OCI-LY1 (cell line): ENCODE measurements around the gene FLT3.
"Not testable (repeated sequence)": the region's sequence is repeated elsewhere in the genome, so short reads cannot be mapped to it uniquely, and the experiment has no call there.

Experiments used
- H2AFZ ChIP-seq: fragments of 200-600 bp; sonication (generic), shearing (Covaris generic); 2 replicates; pipeline ENCODE4 v1.6.0; 2014; ENCODE audit warnings: antibody characterized with exemption, mild to moderate bottlenecking, low read length
- H3F3A ChIP-seq: fragments of 200-600 bp; sonication (generic), shearing (Covaris generic); 2 replicates; pipeline ENCODE4 v1.6.0; 2014; ENCODE audit warnings: mild to moderate bottlenecking, antibody characterized with exemption, low read length, moderate library complexity; ENCODE audit not compliant: insufficient read depth
- H3K27ac ChIP-seq: fragments of 200-600 bp; sonication (generic); 2 replicates; pipeline ENCODE4 v1.5.1; 2014; ENCODE audit warnings: low read length, mixed run types, mild to moderate bottlenecking, low read depth; ENCODE audit not compliant: poor library complexity, severe bottlenecking
- H3K27me3 ChIP-seq: fragments of 200-600 bp; sonication (generic); 2 replicates; pipeline ENCODE4 v1.6.0; 2014; ENCODE audit warnings: antibody characterized with exemption, mild to moderate bottlenecking, low read length, moderate library complexity; ENCODE audit not compliant: insufficient read depth
- H3K36me3 ChIP-seq: fragments of 200-600 bp; sonication (generic); 2 replicates; pipeline ENCODE4 v1.6.1; 2014; ENCODE audit warnings: mild to moderate bottlenecking, antibody characterized with exemption, low read length, moderate library complexity, mixed read lengths; ENCODE audit not compliant: insufficient read depth
- H3K4me1 ChIP-seq: fragments of 200-600 bp; sonication (generic); 2 replicates; pipeline ENCODE4 v1.5.1; 2014; ENCODE audit warnings: mild to moderate bottlenecking, low read length, moderate library complexity; ENCODE audit not compliant: insufficient read depth, severe bottlenecking
- H3K4me2 ChIP-seq: fragments of 200-600 bp; sonication (generic), shearing (Covaris generic); 2 replicates; pipeline ENCODE4 v1.6.1; 2014; ENCODE audit warnings: low read length
- H3K4me3 ChIP-seq: fragments of 200-600 bp; sonication (generic); 2 replicates; pipeline ENCODE4 v1.5.1; 2014; ENCODE audit warnings: low read length, low read depth, mild to moderate bottlenecking, mixed read lengths; ENCODE audit not compliant: poor library complexity, severe bottlenecking
- H3K79me2 ChIP-seq: fragments of 200-600 bp; shearing (Covaris generic); 2 replicates; pipeline ENCODE4 v1.6.1; 2016; ENCODE audit warnings: mixed run types, low read length, mixed read lengths; ENCODE audit not compliant: insufficient read depth
- H3K9ac ChIP-seq: fragments of 200-600 bp; sonication (generic), shearing (Covaris generic); 2 replicates; pipeline ENCODE4 v1.6.1; 2014; ENCODE audit warnings: mild to moderate bottlenecking, low read length, mixed read lengths
- H3K9me2 ChIP-seq: fragments of 200-600 bp; sonication (generic), shearing (Covaris generic); 2 replicates; pipeline ENCODE4 v1.6.1; 2014; ENCODE audit warnings: low read depth, mild to moderate bottlenecking, low read length, mixed read lengths
- H3K9me3 ChIP-seq: fragments of 200-600 bp; shearing (Covaris generic); 2 replicates; pipeline ENCODE4 v1.6.1; 2014; ENCODE audit warnings: low read length, mixed read lengths
- H4K20me1 ChIP-seq: fragments of 200-600 bp; sonication (generic), shearing (Covaris generic); 2 replicates; pipeline ENCODE4 v1.6.0; 2016; ENCODE audit warnings: mild to moderate bottlenecking, low read length; ENCODE audit not compliant: insufficient read depth
- EZH2 ChIP-seq: fragments of 200-600 bp; sonication (generic), shearing (Covaris generic); IDR thresholded peaks from 2 replicates; pipeline ENCODE4 v1.8.0; 2017; ENCODE audit warnings: borderline replicate concordance, mixed run types, mild to moderate bottlenecking, antibody characterized with exemption, low read length, moderate library complexity, mixed read lengths
- TF ChIP-seq, protein P1 (sequence below): fragments of 200-600 bp; sonication (generic), shearing (Covaris generic); IDR thresholded peaks from 2 replicates; pipeline ENCODE4 v1.5.1; 2017; ENCODE audit warnings: mild to moderate bottlenecking, antibody characterized with exemption, low read length, moderate library complexity, mixed read lengths

Gene FLT3

GRCh38 chr13:28033894-28034655, 66.3 kb downstream of the FLT3 start:
- Histone ChIP-seq H3K36me3 (no peaks in the 10 kb centered on the region), H3K27ac (no peak overlapping the region), H3K9me3 (no peaks in the 10 kb centered on the region), H3K4me2 (no peak overlapping the region), H3K4me1 (no peaks in the 10 kb centered on the region), H3F3A (no peaks in the 10 kb centered on the region), H2AFZ (no peak overlapping the region), H3K4me3 (no peak overlapping the region), H3K27me3 (no peaks in the 10 kb centered on the region), H3K9me2 (no peaks in the 10 kb centered on the region), H4K20me1 (no peaks in the 10 kb centered on the region), H3K79me2 (no peaks in the 10 kb centered on the region), H3K9ac (no peak overlapping the region)
- TF ChIP-seq, protein P1, sequence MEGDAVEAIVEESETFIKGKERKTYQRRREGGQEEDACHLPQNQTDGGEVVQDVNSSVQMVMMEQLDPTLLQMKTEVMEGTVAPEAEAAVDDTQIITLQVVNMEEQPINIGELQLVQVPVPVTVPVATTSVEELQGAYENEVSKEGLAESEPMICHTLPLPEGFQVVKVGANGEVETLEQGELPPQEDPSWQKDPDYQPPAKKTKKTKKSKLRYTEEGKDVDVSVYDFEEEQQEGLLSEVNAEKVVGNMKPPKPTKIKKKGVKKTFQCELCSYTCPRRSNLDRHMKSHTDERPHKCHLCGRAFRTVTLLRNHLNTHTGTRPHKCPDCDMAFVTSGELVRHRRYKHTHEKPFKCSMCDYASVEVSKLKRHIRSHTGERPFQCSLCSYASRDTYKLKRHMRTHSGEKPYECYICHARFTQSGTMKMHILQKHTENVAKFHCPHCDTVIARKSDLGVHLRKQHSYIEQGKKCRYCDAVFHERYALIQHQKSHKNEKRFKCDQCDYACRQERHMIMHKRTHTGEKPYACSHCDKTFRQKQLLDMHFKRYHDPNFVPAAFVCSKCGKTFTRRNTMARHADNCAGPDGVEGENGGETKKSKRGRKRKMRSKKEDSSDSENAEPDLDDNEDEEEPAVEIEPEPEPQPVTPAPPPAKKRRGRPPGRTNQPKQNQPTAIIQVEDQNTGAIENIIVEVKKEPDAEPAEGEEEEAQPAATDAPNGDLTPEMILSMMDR, result no peak
- no peak for TF ChIP-seq EZH2

DNA sequence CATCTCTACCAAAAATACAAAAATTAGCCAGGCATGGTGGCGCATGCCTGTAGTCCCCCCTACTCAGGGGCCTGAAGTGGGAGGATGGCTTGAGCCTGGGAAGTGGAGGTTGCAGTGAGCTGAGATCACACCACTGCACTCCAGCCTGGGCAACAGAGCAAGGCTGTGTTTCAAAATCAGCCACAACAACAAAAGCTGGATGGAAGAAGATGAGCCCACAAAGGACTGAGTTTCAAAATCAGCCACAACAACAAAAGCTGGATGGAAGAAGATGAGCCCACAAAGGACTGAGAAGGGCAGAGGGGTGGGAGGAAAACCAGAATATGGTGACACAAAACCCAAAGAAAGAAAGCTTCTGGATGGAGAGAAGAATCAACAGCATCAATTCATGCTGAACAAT, 67.9 kb downstream of the FLT3 start:
- H3K9ac ChIP-seq, H3K36me3 ChIP-seq, H3K4me2 ChIP-seq, H3K9me3 ChIP-seq, H3K4me1 ChIP-seq, H3F3A ChIP-seq, H3K27ac ChIP-seq, H3K27me3 ChIP-seq, H2AFZ ChIP-seq, H3K79me2 ChIP-seq, H3K4me3 ChIP-seq, H3K9me2 ChIP-seq, H4K20me1 ChIP-seq: not testable (repeated sequence)

- Histone ChIP-seq H3K4me3 (no peak overlapping the region), H3K27ac (no peak overlapping the region), H3K9me3 (no peaks in the 10 kb centered on the region), H3K9me2 (no peaks in the 10 kb centered on the region), H3K4me2 (no peak overlapping the region), H3K79me2 (no peaks in the 10 kb centered on the region), H3K36me3 (no peaks in the 10 kb centered on the region), H4K20me1 (no peaks in the 10 kb centered on the region), H3K27me3 (no peaks in the 10 kb centered on the region), H2AFZ (no peak overlapping the region), H3K4me1 (no peaks in the 10 kb centered on the region), H3K9ac (no peak overlapping the region), H3F3A (no peaks in the 10 kb centered on the region)
- TF ChIP-seq EZH2, result no peak
- TF ChIP-seq, protein P1, result no peak
Measured at GRCh38 chr13:28031896-28032288, 68.5 kb downstream of the FLT3 start.
